Lower leg skin (tissue), 3 donors: ENCODE results near the gene IL1R2.

Experiments used
- CTCF ChIP-seq, 3 donors: fragments of 450-650 bp; IDR thresholded peaks; one replicate each; pipeline ENCODE4 v1.5.1; 2016; ENCODE audit warnings: antibody characterized with exemption in 3 of 3, mild to moderate bottlenecking in 3 of 3, moderate library complexity in 2 of 3
- POLR2A ChIP-seq, 2 donors: fragments of 450-650 bp; IDR thresholded peaks; one replicate each; pipeline ENCODE4 v1.6.1; 2016 to 2017; ENCODE audit warnings: antibody characterized with exemption in 2 of 2, mild to moderate bottlenecking in 1 of 2, moderate library complexity in 1 of 2

DNA sequence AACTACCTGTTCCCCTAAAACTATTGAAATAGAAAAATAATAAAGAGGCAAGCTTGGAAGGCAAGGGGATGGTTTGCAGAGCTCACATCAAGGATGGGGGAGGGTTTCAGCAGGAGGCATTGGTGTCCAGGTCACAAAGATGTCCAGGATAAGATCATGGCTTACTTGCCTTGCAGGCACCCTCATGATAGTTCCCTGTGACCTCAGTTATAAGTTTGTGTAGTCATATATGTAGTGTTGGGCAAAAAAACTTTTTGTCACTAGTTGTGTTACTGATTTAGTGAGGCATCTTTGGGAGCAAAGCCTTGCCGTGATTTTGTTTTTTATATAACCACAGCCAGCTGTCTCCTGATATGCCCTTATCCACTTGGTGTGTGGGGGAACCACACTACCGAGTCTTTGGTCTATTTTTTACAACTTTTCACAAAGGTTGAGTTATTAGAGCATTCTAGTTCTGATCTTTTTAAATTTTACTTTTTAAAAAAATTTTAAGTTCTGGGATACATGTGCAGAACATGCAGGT is 53.3 kb downstream of the IL1R2 start:
- TF ChIP-seq POLR2A (IDR thresholded peaks at IDR 0.05) (no peak), CTCF (IDR thresholded peaks at IDR 0.05) (no peak)
